PC-9 (cell line): ENCODE measurements around the gene EIF2S1. TPM values are rescaled to one million over a fixed set of nuclear protein-coding genes. Genes with fewer than 3 reads are reported as not detected.
A peak's percentile ranks its signal among the peaks of the same experiment; 100 is the strongest.
"Not testable (repeated sequence)": the region's sequence is repeated elsewhere in the genome, so short reads cannot be mapped to it uniquely, and the experiment has no call there.

Source experiments
- BruUV-seq: library from RNA; stranded (reverse); fragments of 400-500 nt; replicated peaks from 2 replicates; lab custom pipeline; 2021; lab: Mats Ljungman, UMichigan
- CTCF ChIA-PET: fragments of 300-600 bp; sonication (Branson Sonifier 250); formaldehyde crosslinking; loops from one replicate; lab custom pipeline; 2022; ENCODE audit warnings: antibody characterized with exemption; lab: Charles Lee
- POLR2A ChIA-PET: fragments of 300-600 bp; sonication (Branson Sonifier 250); formaldehyde crosslinking; loops from one replicate; lab custom pipeline; 2022; ENCODE audit warnings: antibody characterized with exemption; ENCODE audit not compliant: unreplicated experiment; lab: Charles Lee
- DNase-seq, 2 experiments: peaks; one replicate each; pipeline versions ENCODE4 v3.0.0 to v3.0.0-alpha.2; 2015 to 2022; ENCODE audit warnings: mixed read lengths in 1 of 2
- H2AFZ ChIP-seq: fragments of 200-600 bp; sonication (generic); 2 replicates; pipeline ENCODE4 v1.8.1; 2017; ENCODE audit warnings: antibody characterized with exemption
- H3F3A ChIP-seq: fragments of 200-600 bp; sonication (generic); 2 replicates; pipeline ENCODE4 v1.8.1; 2017; ENCODE audit warnings: antibody characterized with exemption, mild to moderate bottlenecking, low read depth; ENCODE audit not compliant: insufficient read depth
- H3K27ac ChIP-seq: fragments of 200-600 bp; sonication (generic); 2 replicates; pipeline ENCODE4 v1.6.1; 2016; ENCODE audit warnings: mixed run types
- H3K27me3 ChIP-seq: fragments of 200-600 bp; sonication (generic); 2 replicates; pipeline ENCODE4 v1.6.1; 2016; ENCODE audit warnings: low read depth, mixed run types; ENCODE audit not compliant: insufficient read depth
- H3K36me3 ChIP-seq: fragments of 200-600 bp; sonication (generic); 2 replicates; pipeline ENCODE4 v1.6.1; 2016; ENCODE audit warnings: low read depth, mixed run types
- H3K4me1 ChIP-seq: fragments of 200-600 bp; sonication (generic); replicated peaks from 2 replicates; pipeline ENCODE4 v1.6.1; 2016; ENCODE audit warnings: mixed run types; ENCODE audit not compliant: insufficient read depth
- H3K4me2 ChIP-seq: fragments of 200-600 bp; sonication (generic); 2 replicates; pipeline ENCODE4 v1.6.1; 2017; ENCODE audit warnings: mixed run types
- H3K4me3 ChIP-seq: fragments of 200-600 bp; sonication (generic); 2 replicates; pipeline ENCODE4 v1.6.1; 2016; ENCODE audit warnings: mixed run types
- H3K79me2 ChIP-seq: fragments of 200-600 bp; sonication (generic); 2 replicates; pipeline ENCODE4 v1.6.1; 2017; ENCODE audit warnings: low read depth, mixed run types
- H3K9me2 ChIP-seq: fragments of 200-600 bp; sonication (generic); 2 replicates; pipeline ENCODE4 v1.8.1; 2017; ENCODE audit warnings: mild to moderate bottlenecking; ENCODE audit not compliant: insufficient read depth
- H3K9me3 ChIP-seq: fragments of 200-600 bp; sonication (generic); 2 replicates; pipeline ENCODE4 v1.8.1; 2016; ENCODE audit warnings: low read depth; ENCODE audit not compliant: insufficient read depth
- H4K20me1 ChIP-seq: fragments of 200-600 bp; sonication (generic); 2 replicates; pipeline ENCODE4 v1.8.1; 2017; ENCODE audit not compliant: insufficient read depth
- CTCF ChIP-seq: fragments of 200-600 bp; sonication (generic); conservative IDR thresholded peaks from 2 replicates; pipeline ENCODE4 v1.6.1; 2017; ENCODE audit warnings: mixed run types, antibody characterized with exemption, mild to moderate bottlenecking, moderate library complexity
- EZH2 ChIP-seq: fragments of 200-600 bp; sonication (generic); IDR thresholded peaks from 2 replicates; pipeline ENCODE4 v1.8.0; 2017; ENCODE audit warnings: antibody characterized with exemption, low read depth
- intact Hi-C: fragments of 100-400 bp; cut with micrococcal nuclease; formaldehyde crosslinking; loops from one replicate; pipeline ENCODE4 v1.10.0; 2022; ENCODE audit not compliant: unreplicated experiment
- total RNA-seq: library from RNA; stranded (reverse); gene quantifications from 2 replicates; pipeline ENCODE4 v1.2.3, GENCODE V29; 2021

Gene EIF2S1
- total RNA-seq, 1 experiment from 2014 or later = 146 TPM

- peak overlapping the region; percentile 83 for H3K4me2 ChIP-seq
- H3K4me3 ChIP-seq = no peak overlapping the region
- ChIA-PET CTCF (no interaction called here), POLR2A (interaction anchor here (0.7 kb wide), 1 partner anchor 119 kb away, joined by 4 read pairs; no protein-coding TSS in a partner anchor)
- no peaks in the 10 kb centered on the region for H4K20me1 ChIP-seq
- H3K27me3 ChIP-seq = no peaks in the 10 kb centered on the region
- H3K27ac ChIP-seq = peak overlapping the region; percentile 68
- intact Hi-C loops = no loop called here
- peaks cover 51% of the 10 kb centered on the region for H3F3A ChIP-seq
- no peaks in the 10 kb centered on the region for H3K9me3 ChIP-seq
- TF ChIP-seq CTCF (no peak), EZH2 (no peak)
- peaks cover 32% of the 10 kb centered on the region for H3K79me2 ChIP-seq
- BruUV-seq = TSS peak; percentile 5
- H3K4me1 ChIP-seq = peaks cover 71% of the 10 kb centered on the region
- no peak overlapping the region for H2AFZ ChIP-seq
- no peaks in the 10 kb centered on the region for H3K36me3 ChIP-seq
- peak; percentile 85 to 90 for DNase-seq
- no peaks in the 10 kb centered on the region for H3K9me2 ChIP-seq
Measured at GRCh38 chr14:67413806-67414769, 54.0 kb downstream of the EIF2S1 start.

GRCh38 chr14:67415610-67416009 is 55.5 kb downstream of the EIF2S1 start:
- H3K4me3 ChIP-seq, POLR2A ChIA-PET, CTCF ChIA-PET, BruUV-seq, H3K9me3 ChIP-seq, H3K27ac ChIP-seq, H3K4me2 ChIP-seq, DNase-seq, H3K27me3 ChIP-seq, H4K20me1 ChIP-seq, H3K36me3 ChIP-seq, intact Hi-C loops, H2AFZ ChIP-seq, H3K9me2 ChIP-seq: not testable (repeated sequence)
- peaks cover 19% of the 10 kb centered on the region for H3K79me2 ChIP-seq
- peaks cover 54% of the 10 kb centered on the region for H3F3A ChIP-seq
- peaks cover 77% of the 10 kb centered on the region for H3K4me1 ChIP-seq

DNA sequence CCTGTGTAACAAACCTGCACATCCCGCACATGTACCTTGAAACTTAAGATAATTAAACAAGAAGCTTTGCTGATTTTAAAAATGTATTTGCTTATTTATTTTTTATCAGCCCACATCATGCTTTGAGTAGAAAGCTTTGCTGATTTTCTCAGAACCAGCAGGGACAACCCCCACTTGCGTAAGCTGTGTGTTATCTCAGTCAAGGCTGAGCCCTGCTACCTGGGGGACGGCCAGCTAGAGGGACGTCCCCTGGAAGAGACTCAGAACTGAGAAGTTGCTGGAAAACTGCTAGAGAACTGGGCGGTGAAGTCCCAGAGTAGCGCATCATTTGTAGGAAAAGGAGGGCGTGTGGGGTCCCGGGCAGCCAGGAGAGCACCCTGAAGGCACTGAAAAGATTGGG is 56.0 kb downstream of the EIF2S1 start:
- Histone ChIP-seq H3K36me3 (no peaks in the 10 kb centered on the region), H3K27me3 (no peaks in the 10 kb centered on the region), H3K9me3 (no peaks in the 10 kb centered on the region), H3K4me1 (peaks cover 74% of the 10 kb centered on the region), H3K9me2 (no peaks in the 10 kb centered on the region), H4K20me1 (no peaks in the 10 kb centered on the region), H2AFZ (no peak overlapping the region), H3K4me3 (no peak overlapping the region), H3K4me2 (no peak overlapping the region), H3K79me2 (peaks cover 14% of the 10 kb centered on the region), H3K27ac (no peak overlapping the region), H3F3A (peaks cover 52% of the 10 kb centered on the region)
- DNase-seq = no peak
- POLR2A ChIA-PET = no interaction called here
- BruUV-seq = no TSS peak
- TF ChIP-seq EZH2 (no peak), CTCF (no peak)
- intact Hi-C loops = no loop called here
- CTCF ChIA-PET = no interaction called here
